SK-N-MC (cell line): ENCODE data around the gene RAB11FIP3.
"Not testable (repeated sequence)": the region's sequence is repeated elsewhere in the genome, so short reads cannot be mapped to it uniquely, and the experiment has no call there.

Experiments used
- DNase-seq: peaks from one replicate; pipeline ENCODE4 v3.0.0-alpha.2; 2011; ENCODE audit warnings: low read depth, low spot score
- H3K27ac ChIP-seq: fragments of 200-600 bp; sonication (generic); 2 replicates; pipeline ENCODE4 v1.5.1; 2016; ENCODE audit warnings: mixed run types
- H3K36me3 ChIP-seq: fragments of 200-600 bp; sonication (generic); 2 replicates; pipeline ENCODE4 v1.6.1; 2017; ENCODE audit warnings: antibody characterized with exemption, low read length, mixed read lengths; ENCODE audit not compliant: insufficient read depth
- H3K4me3 ChIP-seq: fragments of 200-600 bp; sonication (generic); 2 replicates; pipeline ENCODE4 v1.5.1; 2016
- H3K9ac ChIP-seq: fragments of 200-600 bp; sonication (generic); 2 replicates; pipeline ENCODE4 v1.8.0; 2017; ENCODE audit warnings: mixed run types, mixed read lengths; ENCODE audit not compliant: insufficient read length
- H3K9me3 ChIP-seq: fragments of 200-600 bp; sonication (generic); 2 replicates; pipeline ENCODE4 v1.6.1; 2017; ENCODE audit warnings: low read depth, mild to moderate bottlenecking, antibody characterized with exemption, low read length, moderate library complexity, mixed read lengths
- EZH2 ChIP-seq: fragments of 200-600 bp; sonication (generic); IDR thresholded peaks from one replicate; pipeline ENCODE4 v1.6.1; 2017; ENCODE audit warnings: antibody characterized with exemption
- FOXP2 ChIP-seq: optimal IDR thresholded peaks from 2 replicates; pipeline ENCODE3; 2011; ENCODE audit warnings: mild to moderate bottlenecking, moderate library complexity; ENCODE audit not compliant: insufficient read depth; ENCODE audit errors: extremely low read length, control extremely low read depth
- POLR2AphosphoS5 ChIP-seq: IDR thresholded peaks from 2 replicates; pipeline ENCODE4 v1.6.1; 2012; ENCODE audit warnings: mild to moderate bottlenecking, low read depth, low read length, borderline replicate concordance

Gene RAB11FIP3

DNA sequence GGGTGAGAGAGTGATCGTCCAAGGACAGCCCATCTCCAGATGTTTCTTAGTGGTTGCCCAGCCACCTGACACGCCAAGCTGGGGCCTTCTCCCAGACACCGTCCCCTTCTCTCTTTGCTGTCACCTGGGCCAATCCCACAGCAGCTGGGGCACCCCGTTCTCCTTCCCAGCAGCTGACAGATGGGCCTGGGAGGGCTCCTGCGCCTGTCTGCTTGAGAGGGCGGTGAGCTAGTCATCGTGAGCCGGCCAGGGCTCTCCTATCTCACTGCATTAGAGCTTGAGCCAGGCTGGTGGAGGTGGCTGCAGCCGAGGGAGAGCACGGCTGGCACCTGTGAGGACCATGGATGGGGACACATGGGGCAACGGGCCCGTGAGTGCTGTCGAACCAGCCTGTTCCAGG lies 41.2 kb downstream of the RAB11FIP3 start:
- Histone ChIP-seq H3K9ac (no peak overlapping the region), H3K36me3 (no peaks in the 10 kb centered on the region), H3K9me3 (no peaks in the 10 kb centered on the region), H3K4me3 (no peak overlapping the region), H3K27ac (no peak overlapping the region)
- no peak for DNase-seq
- no peak for TF ChIP-seq POLR2AphosphoS5
- TF ChIP-seq FOXP2: no peak
- TF ChIP-seq EZH2: no peak

DNA sequence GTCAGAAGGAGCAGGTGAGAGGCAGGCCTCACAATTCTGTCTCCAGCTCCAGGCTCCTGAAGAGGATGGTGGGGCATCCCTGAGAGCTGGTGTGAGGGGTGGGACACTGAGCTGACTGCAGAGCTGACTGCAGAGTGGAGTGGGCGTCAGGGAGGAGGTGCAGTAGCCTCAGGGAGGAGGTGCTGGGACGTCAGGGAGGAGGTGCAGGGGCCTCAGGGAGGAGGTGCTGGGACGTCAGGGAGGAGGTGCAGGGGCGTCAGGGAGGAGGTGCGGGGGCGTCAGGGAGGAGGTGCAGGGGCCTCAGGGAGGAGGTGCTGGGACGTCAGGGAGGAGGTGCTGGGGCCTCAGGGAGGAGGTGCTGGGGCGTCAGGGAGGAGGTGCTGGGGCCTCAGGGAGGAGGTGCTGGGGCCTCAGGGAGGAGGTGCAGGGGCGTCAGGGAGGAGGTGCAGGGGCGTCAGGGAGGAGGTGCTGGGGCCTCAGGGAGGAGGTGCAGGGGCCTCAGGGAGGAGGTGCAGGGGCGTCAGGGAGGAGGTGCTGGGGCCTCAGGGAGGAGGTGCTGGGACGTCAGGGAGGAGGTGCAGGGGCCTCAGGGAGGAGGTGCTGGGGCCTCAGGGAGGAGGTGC lies 41.9 kb downstream of the RAB11FIP3 start:
- not testable (repeated sequence) for H3K9me3 ChIP-seq, H3K4me3 ChIP-seq, H3K9ac ChIP-seq, H3K27ac ChIP-seq, H3K36me3 ChIP-seq, DNase-seq

GRCh38 chr16:468068-468821 lies 42.8 kb downstream of the RAB11FIP3 start:
- H3K4me3 ChIP-seq: no peak overlapping the region
- no peak for DNase-seq
- TF ChIP-seq POLR2AphosphoS5 (no peak), FOXP2 (no peak), EZH2 (no peak)
- peak overlapping the region; percentile 62 for H3K27ac ChIP-seq
- no peaks in the 10 kb centered on the region for H3K36me3 ChIP-seq
- H3K9ac ChIP-seq: no peak overlapping the region
- H3K9me3 ChIP-seq: no peaks in the 10 kb centered on the region

- H3K27ac ChIP-seq, H3K36me3 ChIP-seq, DNase-seq, H3K9ac ChIP-seq, H3K9me3 ChIP-seq, H3K4me3 ChIP-seq: not testable (repeated sequence)
These were observed 44.0 kb downstream of the RAB11FIP3 start for GRCh38 chr16:469459-469858.

DNA sequence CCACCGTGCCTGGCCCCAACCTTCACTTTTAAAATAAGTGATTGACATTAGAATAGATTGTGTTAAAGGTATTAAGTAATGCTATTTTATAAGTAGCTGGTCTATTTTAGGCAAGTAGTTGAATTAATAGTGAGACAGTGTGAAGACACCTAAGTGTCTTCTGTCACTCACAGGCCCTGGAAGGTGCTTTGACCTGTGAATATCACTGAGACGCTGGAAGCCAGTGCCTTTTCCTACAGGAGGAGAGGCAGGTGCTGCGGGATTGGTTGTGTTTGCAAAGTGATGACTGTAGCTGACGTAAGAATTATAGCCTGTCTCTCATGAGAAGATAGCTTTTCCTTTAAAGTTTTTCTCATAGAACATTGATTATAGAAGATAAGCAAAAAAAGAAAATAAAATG lies 45.0 kb downstream of the RAB11FIP3 start:
- Histone ChIP-seq H3K27ac (0 out of 2 replicates have a peak overlapping the region, but pooled peaks have one; percentile 9), H3K36me3 (no peaks in the 10 kb centered on the region), H3K9ac (no peak overlapping the region), H3K9me3 (no peaks in the 10 kb centered on the region), H3K4me3 (no peak overlapping the region)
- no peak for DNase-seq
- TF ChIP-seq POLR2AphosphoS5: no peak
- TF ChIP-seq EZH2: no peak
- no peak for TF ChIP-seq FOXP2

DNA sequence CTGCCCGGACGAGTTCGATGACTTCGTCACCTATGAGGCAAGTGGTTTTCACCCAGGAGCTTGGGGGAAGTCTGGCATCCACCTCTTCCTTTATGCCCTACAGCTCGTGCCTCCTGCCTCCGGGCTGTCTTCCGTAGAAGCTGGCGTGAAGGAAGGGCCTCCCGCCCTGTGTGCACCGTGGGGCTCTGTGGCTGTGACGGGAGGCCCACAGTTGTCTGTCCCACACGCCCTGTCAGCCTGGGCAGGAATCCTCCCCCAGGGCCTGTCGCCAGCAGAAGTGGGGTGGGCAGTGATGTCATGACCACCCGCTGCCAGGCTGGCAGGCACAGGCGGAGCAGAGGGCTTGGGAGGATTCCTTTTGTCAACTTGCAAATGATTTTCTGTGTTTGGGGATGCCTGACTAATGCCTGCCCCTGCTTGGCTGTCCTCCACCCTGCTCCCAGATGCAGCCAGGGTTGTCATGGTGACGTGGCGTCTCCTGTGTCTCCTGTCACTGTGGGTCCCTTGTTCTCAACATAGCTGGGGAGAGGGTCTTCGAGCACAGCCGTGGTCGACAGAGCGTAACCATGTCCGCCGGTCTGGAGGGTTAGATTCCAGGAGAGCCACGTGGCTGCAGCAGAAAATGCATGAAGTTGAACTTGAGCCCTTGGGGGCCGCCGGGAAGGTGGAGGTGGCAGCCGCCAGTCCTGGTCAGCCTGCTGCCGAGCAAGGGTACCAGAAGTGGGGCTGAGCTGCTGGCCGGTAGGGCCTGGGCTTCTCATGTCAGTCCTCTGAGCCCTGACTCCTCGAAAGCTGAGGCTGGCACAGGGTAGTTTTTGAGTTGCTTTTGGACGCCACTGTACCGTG lies 46.1 kb downstream of the RAB11FIP3 start:
- TF ChIP-seq POLR2AphosphoS5 (no peak), FOXP2 (no peak), EZH2 (no peak)
- Histone ChIP-seq H3K4me3 (no peak overlapping the region), H3K36me3 (no peaks in the 10 kb centered on the region), H3K27ac (0 out of 2 replicates have a peak overlapping the region, but pooled peaks have one; percentile 9), H3K9ac (no peak overlapping the region), H3K9me3 (no peaks in the 10 kb centered on the region)
- DNase-seq: no peak

DNA sequence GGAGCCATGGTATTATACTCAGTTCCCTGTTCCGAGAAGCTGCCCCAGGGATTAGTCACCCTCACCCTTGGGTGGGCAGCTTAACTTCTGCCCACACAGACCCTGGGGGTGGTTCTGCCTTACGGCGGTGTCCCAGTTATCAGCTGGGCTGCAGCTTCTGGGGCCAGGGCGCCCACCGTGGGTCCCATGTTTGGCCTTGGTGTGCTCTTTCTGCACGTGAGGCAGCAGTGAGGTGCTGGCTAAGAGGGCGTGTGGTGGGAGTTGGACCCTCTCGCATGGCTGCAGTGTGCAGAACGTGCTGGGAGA lies 46.7 kb downstream of the RAB11FIP3 start:
- no peak overlapping the region for H3K4me3 ChIP-seq
- TF ChIP-seq POLR2AphosphoS5 (no peak), EZH2 (no peak), FOXP2 (no peak)
- H3K9ac ChIP-seq: no peak overlapping the region
- H3K36me3 ChIP-seq: no peaks in the 10 kb centered on the region
- no peaks in the 10 kb centered on the region for H3K9me3 ChIP-seq
- H3K27ac ChIP-seq: no peak overlapping the region
- no peak for DNase-seq

DNA sequence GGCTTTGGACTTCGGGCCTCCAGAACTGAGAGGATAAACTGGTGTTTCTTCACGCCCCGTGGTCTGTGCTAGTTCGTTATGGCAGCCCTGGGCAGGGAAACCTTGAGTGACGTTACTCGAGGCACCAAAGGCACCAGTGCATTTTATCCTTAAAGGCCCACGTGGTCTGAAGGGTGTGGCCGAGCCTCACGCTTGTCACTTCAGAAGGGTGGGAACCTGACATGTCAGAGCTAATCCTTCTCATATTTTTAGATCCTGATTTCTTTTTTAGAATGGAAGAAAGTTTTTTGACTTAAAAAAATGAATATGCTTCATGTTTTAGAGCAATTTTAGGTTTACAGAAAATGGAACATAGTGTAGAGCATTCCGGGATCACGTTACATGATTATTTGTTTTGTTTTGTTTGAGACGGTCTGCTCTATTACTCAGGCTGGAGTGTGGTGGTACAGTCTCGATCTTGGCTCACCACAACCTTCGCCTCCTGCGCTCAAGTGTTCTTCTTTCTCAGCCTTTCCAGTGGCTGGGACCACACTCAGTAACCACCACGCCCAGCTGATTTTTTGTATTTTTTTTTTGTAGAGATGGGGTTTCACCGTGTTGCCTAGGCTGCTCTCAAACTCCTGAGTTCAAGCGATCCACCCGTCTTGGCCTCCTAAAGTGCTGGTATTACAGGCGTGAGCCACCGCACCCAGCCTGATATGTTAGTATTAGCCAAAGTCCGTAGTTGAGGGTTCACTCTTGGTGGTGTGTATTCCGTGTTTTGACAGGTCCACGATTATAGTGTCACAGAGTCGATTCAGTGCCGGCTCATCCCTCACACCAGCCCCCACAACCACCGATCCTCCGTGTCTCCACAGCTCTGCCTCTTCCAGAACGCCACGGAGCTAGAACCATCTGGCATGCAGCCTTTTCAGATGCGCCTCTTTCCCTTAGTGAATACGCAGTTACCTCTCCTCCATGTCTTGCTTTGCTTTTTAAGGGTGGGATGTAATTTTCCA lies 47.9 kb downstream of the RAB11FIP3 start:
- no peaks in the 10 kb centered on the region for H3K9me3 ChIP-seq

More for the DNA sequence above, 47.9 kb downstream of the RAB11FIP3 start:
- Histone ChIP-seq H3K36me3 (no peaks in the 10 kb centered on the region), H3K27ac (no peak overlapping the region), H3K9ac (no peak overlapping the region), H3K4me3 (no peak overlapping the region)
- DNase-seq: no peak
- no peak for TF ChIP-seq FOXP2
- TF ChIP-seq EZH2: no peak
- TF ChIP-seq POLR2AphosphoS5: no peak
